ENCODE results near the gene PHACTR3.

- TF ChIP-seq, protein P1, sequence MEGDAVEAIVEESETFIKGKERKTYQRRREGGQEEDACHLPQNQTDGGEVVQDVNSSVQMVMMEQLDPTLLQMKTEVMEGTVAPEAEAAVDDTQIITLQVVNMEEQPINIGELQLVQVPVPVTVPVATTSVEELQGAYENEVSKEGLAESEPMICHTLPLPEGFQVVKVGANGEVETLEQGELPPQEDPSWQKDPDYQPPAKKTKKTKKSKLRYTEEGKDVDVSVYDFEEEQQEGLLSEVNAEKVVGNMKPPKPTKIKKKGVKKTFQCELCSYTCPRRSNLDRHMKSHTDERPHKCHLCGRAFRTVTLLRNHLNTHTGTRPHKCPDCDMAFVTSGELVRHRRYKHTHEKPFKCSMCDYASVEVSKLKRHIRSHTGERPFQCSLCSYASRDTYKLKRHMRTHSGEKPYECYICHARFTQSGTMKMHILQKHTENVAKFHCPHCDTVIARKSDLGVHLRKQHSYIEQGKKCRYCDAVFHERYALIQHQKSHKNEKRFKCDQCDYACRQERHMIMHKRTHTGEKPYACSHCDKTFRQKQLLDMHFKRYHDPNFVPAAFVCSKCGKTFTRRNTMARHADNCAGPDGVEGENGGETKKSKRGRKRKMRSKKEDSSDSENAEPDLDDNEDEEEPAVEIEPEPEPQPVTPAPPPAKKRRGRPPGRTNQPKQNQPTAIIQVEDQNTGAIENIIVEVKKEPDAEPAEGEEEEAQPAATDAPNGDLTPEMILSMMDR (IDR thresholded peaks at IDR 0.05; ENCODE audit: low read length), result no peak
- no peak for TF ChIP-seq EZH2 (IDR thresholded peaks at IDR 0.05; ENCODE audit: borderline replicate concordance, low read length)
Observed at GRCh38 chr20:59650418-59650817, 46.1 kb downstream of the PHACTR3 start.

All from OCI-LY1 (cell line).